ENCODE measurements around the gene TMEM161A.
A peak's percentile ranks its signal among the peaks of the same experiment; 100 is the strongest.
"Not testable (repeated sequence)": the region's sequence is repeated elsewhere in the genome, so short reads cannot be mapped to it uniquely, and the experiment has no call there.

Gene TMEM161A

GRCh38 chr19:19138109-19138981 is at the start of gene TMEM161A:
Gene TMEM161A, minus strand, starts transcription at chr19:19138478. Its CDS starts 50 bp downstream, at chr19:19138428.
- DNase-seq: peak; percentile 99

- no peak for DNase-seq
Observed at GRCh38 chr19:19186742-19187141, 48.5 kb upstream of the TMEM161A start.

GRCh38 chr19:19185853-19186740 is 47.8 kb upstream of the TMEM161A start:
- peak; percentile 66 for DNase-seq

GRCh38 chr19:19181488-19181998 is 43.3 kb upstream of the TMEM161A start:
- DNase-seq: no peak

- no peak for DNase-seq
Observed at GRCh38 chr19:19179548-19180441, 41.5 kb upstream of the TMEM161A start.

- DNase-seq: no peak
Observed at GRCh38 chr19:19176950-19177349, 38.7 kb upstream of the TMEM161A start.

- DNase-seq: not testable (repeated sequence)
Observed at GRCh38 chr19:19173243-19173642, 35.0 kb upstream of the TMEM161A start.

- DNase-seq: no peak
Observed at GRCh38 chr19:19171821-19172532, 33.7 kb upstream of the TMEM161A start.

- DNase-seq: no peak
Observed at GRCh38 chr19:19170873-19171672, 32.8 kb upstream of the TMEM161A start.

- DNase-seq: peak; percentile 67
Observed at GRCh38 chr19:19170053-19170872, 32.0 kb upstream of the TMEM161A start, which contains the start of gene MEF2B. Gene MEF2B, minus strand, starts transcription at chr19:19170263. Its CDS starts 19,528 bp downstream, at chr19:19150735.

GRCh38 chr19:19169236-19170052 is 31.2 kb upstream of the TMEM161A start:
- no peak for DNase-seq

- no peak for DNase-seq
Observed at GRCh38 chr19:19167612-19168011, 29.3 kb upstream of the TMEM161A start.

GRCh38 chr19:19165396-19165795 is 27.1 kb upstream of the TMEM161A start:
- no peak for DNase-seq

GRCh38 chr19:19162495-19162894 is 24.2 kb upstream of the TMEM161A start:
- no peak for DNase-seq

GRCh38 chr19:19160461-19161035 is 22.3 kb upstream of the TMEM161A start:
- no peak for DNase-seq

- no peak for DNase-seq
Observed at GRCh38 chr19:19159534-19159933, 21.3 kb upstream of the TMEM161A start.

GRCh38 chr19:19157808-19158207 is 19.5 kb upstream of the TMEM161A start:
- no peak for DNase-seq

- DNase-seq: no peak
Observed at GRCh38 chr19:19155495-19156219, 17.4 kb upstream of the TMEM161A start.
